WTC11 (cell line): ENCODE results near the gene MAPT.

ENCODE experiments used
- CREM ChIP-seq: sonication (generic); formaldehyde crosslinking; IDR thresholded peaks from 2 replicates; pipeline ENCODE4 v1.8.1; 2022; ENCODE audit warnings: mild to moderate bottlenecking, missing genetic modification reagents, moderate library complexity
- ELF4 ChIP-seq: sonication (generic); formaldehyde crosslinking; IDR thresholded peaks from 2 replicates; pipeline ENCODE4 v1.8.1; 2022; ENCODE audit warnings: low read depth, mild to moderate bottlenecking, moderate library complexity, missing genetic modification reagents
- JUN ChIP-seq: sonication (generic); formaldehyde crosslinking; IDR thresholded peaks from 2 replicates; pipeline ENCODE4 v1.8.0; 2023; ENCODE audit warnings: mild to moderate bottlenecking, missing genetic modification reagents
- NFYB ChIP-seq: sonication (generic); formaldehyde crosslinking; conservative IDR thresholded peaks from 2 replicates; pipeline ENCODE4 v1.8.0; 2022; ENCODE audit warnings: low read depth, missing genetic modification reagents
- NR2C2 ChIP-seq: sonication (generic); formaldehyde crosslinking; IDR thresholded peaks from 2 replicates; pipeline ENCODE4 v1.8.0; 2022; ENCODE audit warnings: mild to moderate bottlenecking, missing genetic modification reagents
- ZNF121 ChIP-seq: sonication (generic); formaldehyde crosslinking; IDR thresholded peaks from 2 replicates; pipeline ENCODE4 v1.8.0; 2023; ENCODE audit warnings: missing genetic modification reagents
- ZNF416 ChIP-seq: fragments of 250-450 bp; sonication (Bioruptor Pico); IDR thresholded peaks from 2 replicates; pipeline ENCODE4 v1.9.0; 2021; ENCODE audit warnings: mild to moderate bottlenecking, inconsistent platforms
- TF ChIP-seq, protein P1 (sequence below): sonication (generic); formaldehyde crosslinking; IDR thresholded peaks from 2 replicates; pipeline ENCODE4 v1.8.1; 2023; ENCODE audit warnings: mild to moderate bottlenecking, missing genetic modification reagents, borderline replicate concordance
- TF ChIP-seq, protein P2 (sequence below): fragments of 200-600 bp; IDR thresholded peaks from 2 replicates; pipeline ENCODE4 v1.8.0; 2022; ENCODE audit warnings: antibody characterized with exemption
- TF ChIP-seq, protein P3 (sequence below): sonication (generic); formaldehyde crosslinking; IDR thresholded peaks from 2 replicates; pipeline ENCODE4 v1.8.0; 2022; ENCODE audit warnings: mild to moderate bottlenecking, missing genetic modification reagents
- TF ChIP-seq, protein P4 (sequence below): sonication (generic); formaldehyde crosslinking; IDR thresholded peaks from 2 replicates; pipeline ENCODE4 v1.8.1; 2023; ENCODE audit warnings: mild to moderate bottlenecking, missing genetic modification reagents

DNA sequence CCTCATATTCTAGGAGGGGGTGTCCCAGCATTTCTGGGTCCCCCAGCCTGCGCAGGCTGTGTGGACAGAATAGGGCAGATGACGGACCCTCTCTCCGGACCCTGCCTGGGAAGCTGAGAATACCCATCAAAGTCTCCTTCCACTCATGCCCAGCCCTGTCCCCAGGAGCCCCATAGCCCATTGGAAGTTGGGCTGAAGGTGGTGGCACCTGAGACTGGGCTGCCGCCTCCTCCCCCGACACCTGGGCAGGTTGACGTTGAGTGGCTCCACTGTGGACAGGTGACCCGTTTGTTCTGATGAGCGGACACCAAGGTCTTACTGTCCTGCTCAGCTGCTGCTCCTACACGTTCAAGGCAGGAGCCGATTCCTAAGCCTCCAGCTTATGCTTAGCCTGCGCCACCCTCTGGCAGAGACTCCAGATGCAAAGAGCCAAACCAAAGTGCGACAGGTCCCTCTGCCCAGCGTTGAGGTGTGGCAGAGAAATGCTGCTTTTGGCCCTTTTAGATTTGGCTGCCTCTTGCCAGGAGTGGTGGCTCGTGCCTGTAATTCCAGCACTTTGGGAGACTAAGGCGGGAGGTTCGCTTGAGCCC lies 116.3 kb downstream of the MAPT start:
- TF ChIP-seq, protein P1, sequence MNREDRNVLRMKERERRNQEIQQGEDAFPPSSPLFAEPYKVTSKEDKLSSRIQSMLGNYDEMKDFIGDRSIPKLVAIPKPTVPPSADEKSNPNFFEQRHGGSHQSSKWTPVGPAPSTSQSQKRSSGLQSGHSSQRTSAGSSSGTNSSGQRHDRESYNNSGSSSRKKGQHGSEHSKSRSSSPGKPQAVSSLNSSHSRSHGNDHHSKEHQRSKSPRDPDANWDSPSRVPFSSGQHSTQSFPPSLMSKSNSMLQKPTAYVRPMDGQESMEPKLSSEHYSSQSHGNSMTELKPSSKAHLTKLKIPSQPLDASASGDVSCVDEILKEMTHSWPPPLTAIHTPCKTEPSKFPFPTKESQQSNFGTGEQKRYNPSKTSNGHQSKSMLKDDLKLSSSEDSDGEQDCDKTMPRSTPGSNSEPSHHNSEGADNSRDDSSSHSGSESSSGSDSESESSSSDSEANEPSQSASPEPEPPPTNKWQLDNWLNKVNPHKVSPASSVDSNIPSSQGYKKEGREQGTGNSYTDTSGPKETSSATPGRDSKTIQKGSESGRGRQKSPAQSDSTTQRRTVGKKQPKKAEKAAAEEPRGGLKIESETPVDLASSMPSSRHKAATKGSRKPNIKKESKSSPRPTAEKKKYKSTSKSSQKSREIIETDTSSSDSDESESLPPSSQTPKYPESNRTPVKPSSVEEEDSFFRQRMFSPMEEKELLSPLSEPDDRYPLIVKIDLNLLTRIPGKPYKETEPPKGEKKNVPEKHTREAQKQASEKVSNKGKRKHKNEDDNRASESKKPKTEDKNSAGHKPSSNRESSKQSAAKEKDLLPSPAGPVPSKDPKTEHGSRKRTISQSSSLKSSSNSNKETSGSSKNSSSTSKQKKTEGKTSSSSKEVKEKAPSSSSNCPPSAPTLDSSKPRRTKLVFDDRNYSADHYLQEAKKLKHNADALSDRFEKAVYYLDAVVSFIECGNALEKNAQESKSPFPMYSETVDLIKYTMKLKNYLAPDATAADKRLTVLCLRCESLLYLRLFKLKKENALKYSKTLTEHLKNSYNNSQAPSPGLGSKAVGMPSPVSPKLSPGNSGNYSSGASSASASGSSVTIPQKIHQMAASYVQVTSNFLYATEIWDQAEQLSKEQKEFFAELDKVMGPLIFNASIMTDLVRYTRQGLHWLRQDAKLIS (CRISPR knock-in tag): no peak
- TF ChIP-seq, protein P2, sequence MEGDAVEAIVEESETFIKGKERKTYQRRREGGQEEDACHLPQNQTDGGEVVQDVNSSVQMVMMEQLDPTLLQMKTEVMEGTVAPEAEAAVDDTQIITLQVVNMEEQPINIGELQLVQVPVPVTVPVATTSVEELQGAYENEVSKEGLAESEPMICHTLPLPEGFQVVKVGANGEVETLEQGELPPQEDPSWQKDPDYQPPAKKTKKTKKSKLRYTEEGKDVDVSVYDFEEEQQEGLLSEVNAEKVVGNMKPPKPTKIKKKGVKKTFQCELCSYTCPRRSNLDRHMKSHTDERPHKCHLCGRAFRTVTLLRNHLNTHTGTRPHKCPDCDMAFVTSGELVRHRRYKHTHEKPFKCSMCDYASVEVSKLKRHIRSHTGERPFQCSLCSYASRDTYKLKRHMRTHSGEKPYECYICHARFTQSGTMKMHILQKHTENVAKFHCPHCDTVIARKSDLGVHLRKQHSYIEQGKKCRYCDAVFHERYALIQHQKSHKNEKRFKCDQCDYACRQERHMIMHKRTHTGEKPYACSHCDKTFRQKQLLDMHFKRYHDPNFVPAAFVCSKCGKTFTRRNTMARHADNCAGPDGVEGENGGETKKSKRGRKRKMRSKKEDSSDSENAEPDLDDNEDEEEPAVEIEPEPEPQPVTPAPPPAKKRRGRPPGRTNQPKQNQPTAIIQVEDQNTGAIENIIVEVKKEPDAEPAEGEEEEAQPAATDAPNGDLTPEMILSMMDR: no peak
- TF ChIP-seq NFYB (no peak), ZNF121 (CRISPR knock-in tag) (no peak), JUN (CRISPR knock-in tag) (no peak), NR2C2 (CRISPR knock-in tag) (no peak), ZNF416 (CRISPR knock-in tag) (no peak), ELF4 (CRISPR knock-in tag) (no peak), CREM (no peak)
- TF ChIP-seq, protein P3, sequence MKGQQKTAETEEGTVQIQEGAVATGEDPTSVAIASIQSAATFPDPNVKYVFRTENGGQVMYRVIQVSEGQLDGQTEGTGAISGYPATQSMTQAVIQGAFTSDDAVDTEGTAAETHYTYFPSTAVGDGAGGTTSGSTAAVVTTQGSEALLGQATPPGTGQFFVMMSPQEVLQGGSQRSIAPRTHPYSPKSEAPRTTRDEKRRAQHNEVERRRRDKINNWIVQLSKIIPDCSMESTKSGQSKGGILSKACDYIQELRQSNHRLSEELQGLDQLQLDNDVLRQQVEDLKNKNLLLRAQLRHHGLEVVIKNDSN (CRISPR knock-in tag): no peak
- TF ChIP-seq, protein P4, sequence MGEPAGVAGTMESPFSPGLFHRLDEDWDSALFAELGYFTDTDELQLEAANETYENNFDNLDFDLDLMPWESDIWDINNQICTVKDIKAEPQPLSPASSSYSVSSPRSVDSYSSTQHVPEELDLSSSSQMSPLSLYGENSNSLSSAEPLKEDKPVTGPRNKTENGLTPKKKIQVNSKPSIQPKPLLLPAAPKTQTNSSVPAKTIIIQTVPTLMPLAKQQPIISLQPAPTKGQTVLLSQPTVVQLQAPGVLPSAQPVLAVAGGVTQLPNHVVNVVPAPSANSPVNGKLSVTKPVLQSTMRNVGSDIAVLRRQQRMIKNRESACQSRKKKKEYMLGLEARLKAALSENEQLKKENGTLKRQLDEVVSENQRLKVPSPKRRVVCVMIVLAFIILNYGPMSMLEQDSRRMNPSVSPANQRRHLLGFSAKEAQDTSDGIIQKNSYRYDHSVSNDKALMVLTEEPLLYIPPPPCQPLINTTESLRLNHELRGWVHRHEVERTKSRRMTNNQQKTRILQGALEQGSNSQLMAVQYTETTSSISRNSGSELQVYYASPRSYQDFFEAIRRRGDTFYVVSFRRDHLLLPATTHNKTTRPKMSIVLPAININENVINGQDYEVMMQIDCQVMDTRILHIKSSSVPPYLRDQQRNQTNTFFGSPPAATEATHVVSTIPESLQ (CRISPR knock-in tag): no peak
